GM06990 (cell line): ENCODE results near the gene AQP5.

Source experiments
- DNase-seq: peaks from one replicate; pipeline ENCODE4 v3.0.0-alpha.2; 2011; ENCODE audit not compliant: insufficient read length; ENCODE audit errors: extremely low read depth
- H3K27me3 ChIP-seq: replicated peaks from 2 replicates; pipeline ENCODE4 v1.6.0; 2011; ENCODE audit warnings: low read length; ENCODE audit not compliant: control insufficient read depth, insufficient read depth
- H3K36me3 ChIP-seq: 2 replicates; pipeline ENCODE4 v1.5.1; 2011; ENCODE audit warnings: low read length; ENCODE audit not compliant: control insufficient read depth, insufficient read depth
- H3K4me3 ChIP-seq: replicated peaks from 2 replicates; pipeline ENCODE4 v1.5.1; 2011; ENCODE audit warnings: low read depth, mild to moderate bottlenecking, control low read depth, low read length
- CTCF ChIP-seq: IDR thresholded peaks from 2 replicates; pipeline ENCODE4 v1.5.1; 2011; ENCODE audit warnings: low read length, control low read depth, mild to moderate bottlenecking, inconsistent platforms; ENCODE audit not compliant: insufficient read depth, poor library complexity, severe bottlenecking

AQP5 gene

GRCh38 chr12:50006754-50007442, 45.2 kb downstream of the AQP5 start:
- no peak for TF ChIP-seq CTCF
- Histone ChIP-seq H3K4me3 (no peak overlapping the region), H3K36me3 (peaks cover 4% of the 10 kb centered on the region), H3K27me3 (no peaks in the 10 kb centered on the region)
- no peak for DNase-seq

- Histone ChIP-seq H3K4me3 (no peak overlapping the region), H3K36me3 (peaks cover 4% of the 10 kb centered on the region), H3K27me3 (no peaks in the 10 kb centered on the region)
- DNase-seq, result no peak
- no peak for TF ChIP-seq CTCF
These were observed 51.9 kb downstream of the AQP5 start for GRCh38 chr12:50013361-50014147.

- TF ChIP-seq CTCF, result no peak
- Histone ChIP-seq H3K4me3 (no peak overlapping the region), H3K36me3 (peaks cover 4% of the 10 kb centered on the region), H3K27me3 (no peaks in the 10 kb centered on the region)
- DNase-seq, result no peak
These were observed 52.7 kb downstream of the AQP5 start for GRCh38 chr12:50014342-50014741.
